A673 (cell line): ENCODE results near the gene CREB3L2. TPM values are rescaled to one million over a fixed set of nuclear protein-coding genes. Genes with fewer than 3 reads are reported as not detected.

Experiments
- BruUV-seq: library from RNA; stranded (reverse); fragments of 400-500 nt; replicated peaks from 2 replicates; lab custom pipeline; 2021; lab: Mats Ljungman, UMichigan
- CTCF ChIA-PET: fragments of 300-600 bp; sonication (Branson Sonifier 250); formaldehyde crosslinking; loops from one replicate; lab custom pipeline; 2022; ENCODE audit warnings: antibody characterized with exemption; lab: Charles Lee
- POLR2A ChIA-PET: fragments of 300-600 bp; sonication (Branson Sonifier 250); formaldehyde crosslinking; loops from one replicate; lab custom pipeline; 2022; ENCODE audit warnings: antibody characterized with exemption; ENCODE audit not compliant: low non-redundant PET; lab: Charles Lee
- DNase-seq: peaks from one replicate; pipeline ENCODE4 v3.0.0-alpha.2; 2015; ENCODE audit warnings: low spot score
- H3K27ac ChIP-seq: fragments of 200-600 bp; sonication (generic); 2 replicates; pipeline ENCODE4 v1.5.1; 2016; ENCODE audit warnings: mixed run types, low read depth, mild to moderate bottlenecking, mixed read lengths, antibody characterized with exemption, low read length; ENCODE audit not compliant: poor library complexity, severe bottlenecking
- H3K27me3 ChIP-seq: fragments of 200-600 bp; sonication (generic); replicated peaks from 2 replicates; pipeline ENCODE4 v1.6.1; 2017; ENCODE audit warnings: mixed run types, low read depth, mild to moderate bottlenecking, mixed read lengths, antibody characterized with exemption, low read length; ENCODE audit not compliant: insufficient read depth, poor library complexity
- H3K36me3 ChIP-seq: fragments of 200-600 bp; sonication (generic); 2 replicates; pipeline ENCODE4 v1.6.1; 2016; ENCODE audit warnings: mixed run types, mild to moderate bottlenecking, mixed read lengths, antibody characterized with exemption, low read length; ENCODE audit not compliant: insufficient read depth, poor library complexity, severe bottlenecking
- H3K4me1 ChIP-seq: fragments of 200-600 bp; sonication (generic); 2 replicates; pipeline ENCODE4 v1.6.1; 2017; ENCODE audit warnings: mixed run types, mild to moderate bottlenecking, mixed read lengths, antibody characterized with exemption, low read length; ENCODE audit not compliant: insufficient read depth, poor library complexity, severe bottlenecking
- H3K4me3 ChIP-seq: fragments of 200-600 bp; sonication (generic); 2 replicates; pipeline ENCODE4 v1.5.1; 2016; ENCODE audit warnings: low read depth, mixed run types, mild to moderate bottlenecking, mixed read lengths, low read length; ENCODE audit not compliant: poor library complexity, severe bottlenecking
- H3K9me3 ChIP-seq: fragments of 200-600 bp; sonication (generic); 2 replicates; pipeline ENCODE4 v1.6.1; 2016; ENCODE audit warnings: mixed run types, low read depth, mild to moderate bottlenecking, mixed read lengths, antibody characterized with exemption, low read length; ENCODE audit not compliant: poor library complexity, severe bottlenecking
- CTCF ChIP-seq: fragments of 300-800, 200-600 bp; sonication (generic); conservative IDR thresholded peaks from 2 replicates; pipeline ENCODE4 v1.5.1; 2017; ENCODE audit warnings: low read depth, mild to moderate bottlenecking, antibody characterized with exemption, low read length, moderate library complexity, mixed read lengths
- EZH2 ChIP-seq: fragments of 200-600 bp; sonication (generic); IDR thresholded peaks from 2 replicates; pipeline ENCODE4 v1.6.1; 2017; ENCODE audit warnings: borderline replicate concordance, low read depth, mild to moderate bottlenecking, mixed read lengths, antibody characterized with exemption, low read length; ENCODE audit not compliant: poor library complexity, severe bottlenecking
- intact Hi-C: fragments of 100-400 bp; cut with micrococcal nuclease; formaldehyde crosslinking; loops from one replicate; pipeline ENCODE4 v1.10.0; 2022; ENCODE audit not compliant: unreplicated experiment
- total RNA-seq: library from RNA; stranded (reverse); gene quantifications from 2 replicates; pipeline ENCODE4 v1.2.3, GENCODE V29; 2021

Gene CREB3L2
- total RNA-seq, 1 experiment from 2014 or later: 17.0 TPM

- no peaks in the 10 kb centered on the region for H3K36me3 ChIP-seq
- no peak overlapping the region for H3K4me3 ChIP-seq
- H3K27ac ChIP-seq: no peak overlapping the region
- ChIA-PET POLR2A (no interaction called here), CTCF (no interaction called here)
- no TSS peak for BruUV-seq
- TF ChIP-seq CTCF (no peak), EZH2 (no peak)
- intact Hi-C loops: no loop called here
- DNase-seq: no peak
- no peaks in the 10 kb centered on the region for H3K27me3 ChIP-seq
- no peaks in the 10 kb centered on the region for H3K4me1 ChIP-seq
- peaks cover 14% of the 10 kb centered on the region for H3K9me3 ChIP-seq
These were observed 30.9 kb upstream of the CREB3L2 start for GRCh38 chr7:138032770-138033169.

GRCh38 chr7:138032186-138032585, 30.3 kb upstream of the CREB3L2 start:
- no peak for TF ChIP-seq CTCF
- TF ChIP-seq EZH2: no peak
- Histone ChIP-seq H3K27me3 (no peaks in the 10 kb centered on the region), H3K27ac (no peak overlapping the region), H3K4me3 (no peak overlapping the region), H3K9me3 (peaks cover 13% of the 10 kb centered on the region), H3K4me1 (no peaks in the 10 kb centered on the region), H3K36me3 (no peaks in the 10 kb centered on the region)
- intact Hi-C loops: no loop called here
- ChIA-PET POLR2A (no interaction called here), CTCF (no interaction called here)
- BruUV-seq: no TSS peak
- DNase-seq: no peak

- POLR2A ChIA-PET: no interaction called here
- no peak for DNase-seq
- no peaks in the 10 kb centered on the region for H3K27me3 ChIP-seq
- peaks cover 2% of the 10 kb centered on the region for H3K9me3 ChIP-seq
- no peak overlapping the region for H3K4me3 ChIP-seq
- CTCF ChIA-PET: no interaction called here
- H3K4me1 ChIP-seq: no peaks in the 10 kb centered on the region
- no peaks in the 10 kb centered on the region for H3K36me3 ChIP-seq
- no TSS peak for BruUV-seq
- intact Hi-C loops: no loop called here
- H3K27ac ChIP-seq: no peak overlapping the region
- TF ChIP-seq CTCF: no peak
- no peak for TF ChIP-seq EZH2
These were observed 28.9 kb upstream of the CREB3L2 start for GRCh38 chr7:138030679-138031351.
